Activated CD4-positive, alpha-beta T cell treated with anti-CD3 and anti-CD28 coated beads, Interleukin-2, Interleukin-6, amounts not matched to agents 100 ng/mL and 50 ng/mL, durations not matched to agents 16 hours and 8 hours (primary cell): ENCODE data around the gene UPK2.
"Not testable (repeated sequence)": the region's sequence is repeated elsewhere in the genome, so short reads cannot be mapped to it uniquely, and the experiment has no call there.

Source experiments
- DNase-seq: peaks from one replicate; pipeline ENCODE4 v3.0.0-alpha.2; 2020

UPK2 gene

GRCh38 chr11:118939404-118939915 lies 16.6 kb upstream of the UPK2 start:
- DNase-seq = no peak

- peak; percentile 68 for DNase-seq
Observed at GRCh38 chr11:118939953-118940598, 16.0 kb upstream of the UPK2 start.

- DNase-seq = no peak
Observed at GRCh38 chr11:118947091-118947490, 9.0 kb upstream of the UPK2 start.

GRCh38 chr11:118948000-118948399 lies 8.1 kb upstream of the UPK2 start:
- no peak for DNase-seq

GRCh38 chr11:118953265-118953664 lies 2.8 kb upstream of the UPK2 start:
- no peak for DNase-seq

GRCh38 chr11:118953976-118954375 lies 2.1 kb upstream of the UPK2 start:
- not testable (repeated sequence) for DNase-seq

- no peak for DNase-seq
Observed at GRCh38 chr11:118956847-118957469, 860 bp downstream of the UPK2 start.

- DNase-seq = no peak
Observed at GRCh38 chr11:118957549-118957948, 1.5 kb downstream of the UPK2 start.

- DNase-seq = no peak
Observed at GRCh38 chr11:118957968-118958367, 1.9 kb downstream of the UPK2 start.

GRCh38 chr11:118958577-118958976 lies 2.5 kb downstream of the UPK2 start:
- no peak for DNase-seq

- DNase-seq = no peak
Observed at GRCh38 chr11:118961189-118961588, 5.1 kb downstream of the UPK2 start.

GRCh38 chr11:118961591-118961990 lies 5.5 kb downstream of the UPK2 start:
- DNase-seq = no peak

GRCh38 chr11:118969508-118969907 lies 13.4 kb downstream of the UPK2 start:
- not testable (repeated sequence) for DNase-seq

GRCh38 chr11:118971646-118972045 lies 15.5 kb downstream of the UPK2 start, which contains the start of gene FOXR1:
TSS of gene FOXR1 (plus strand) at chr11:118971761. CDS start at chr11:118971932, 171 bp downstream.
- DNase-seq = no peak

- no peak for DNase-seq
Observed at GRCh38 chr11:118973985-118974384, 17.9 kb downstream of the UPK2 start.

GRCh38 chr11:118975771-118976709 lies 19.9 kb downstream of the UPK2 start:
- DNase-seq = no peak

GRCh38 chr11:118979434-118979833 lies 23.3 kb downstream of the UPK2 start:
- DNase-seq = no peak

GRCh38 chr11:118980191-118980881 lies 24.2 kb downstream of the UPK2 start:
- DNase-seq = no peak

GRCh38 chr11:118984337-118984736 lies 28.2 kb downstream of the UPK2 start:
- DNase-seq = not testable (repeated sequence)

GRCh38 chr11:118984825-118985224 lies 28.7 kb downstream of the UPK2 start:
- DNase-seq = no peak

- DNase-seq = no peak
Observed at GRCh38 chr11:118988280-118988679, 32.2 kb downstream of the UPK2 start.

GRCh38 chr11:118991486-118992038 lies 35.5 kb downstream of the UPK2 start:
- not testable (repeated sequence) for DNase-seq
